Stimulated activated CD8-positive, alpha-beta memory T cell treated with anti-CD3 and anti-CD28 coated beads, Interleukin-7, amount 100 ng/mL, for 1 hour (primary cell): ENCODE data around the gene ZPBP2.

Experiments used
- DNase-seq, 2 donors: peaks; one replicate each; pipeline ENCODE4 v3.0.0-alpha.2; 2020; ENCODE audit warnings: low read depth in 2 of 2

Gene ZPBP2

GRCh38 chr17:39913989-39914388 is 46.0 kb downstream of the ZPBP2 start:
- no peak for DNase-seq

- DNase-seq = no peak
Measured at GRCh38 chr17:39915559-39915958, 47.6 kb downstream of the ZPBP2 start.

GRCh38 chr17:39916918-39917317 is 48.9 kb downstream of the ZPBP2 start:
- no peak for DNase-seq

GRCh38 chr17:39919087-39919683 is 51.2 kb downstream of the ZPBP2 start:
- no peak for DNase-seq

GRCh38 chr17:39920218-39921210 is 52.5 kb downstream of the ZPBP2 start:
- DNase-seq = peak in 1 of 2 donors; percentile 13

GRCh38 chr17:39921323-39921722 is 53.3 kb downstream of the ZPBP2 start:
- DNase-seq = no peak

- DNase-seq = no peak
Measured at GRCh38 chr17:39922006-39922405, 54.0 kb downstream of the ZPBP2 start.

- DNase-seq = no peak
Measured at GRCh38 chr17:39923230-39923629, 55.2 kb downstream of the ZPBP2 start.

GRCh38 chr17:39923836-39924690 is 56.1 kb downstream of the ZPBP2 start:
- DNase-seq = no peak

GRCh38 chr17:39924691-39925055 is 56.7 kb downstream of the ZPBP2 start:
- no peak for DNase-seq

GRCh38 chr17:39925282-39926134 is 57.5 kb downstream of the ZPBP2 start:
- no peak for DNase-seq

GRCh38 chr17:39926135-39926587 is 58.2 kb downstream of the ZPBP2 start:
- no peak for DNase-seq

- DNase-seq = peak in 1 of 2 donors; percentile 29
Measured at GRCh38 chr17:39926588-39927100, 58.6 kb downstream of the ZPBP2 start.
